ENCODE measurements around the gene PER1. TPM values are rescaled to one million over a fixed set of nuclear protein-coding genes. Genes with fewer than 3 reads are reported as not detected.

PER1 gene
- total and polyA plus RNA-seq, 2 donors from 2014 or later: 25.2 to 161 TPM

DNA sequence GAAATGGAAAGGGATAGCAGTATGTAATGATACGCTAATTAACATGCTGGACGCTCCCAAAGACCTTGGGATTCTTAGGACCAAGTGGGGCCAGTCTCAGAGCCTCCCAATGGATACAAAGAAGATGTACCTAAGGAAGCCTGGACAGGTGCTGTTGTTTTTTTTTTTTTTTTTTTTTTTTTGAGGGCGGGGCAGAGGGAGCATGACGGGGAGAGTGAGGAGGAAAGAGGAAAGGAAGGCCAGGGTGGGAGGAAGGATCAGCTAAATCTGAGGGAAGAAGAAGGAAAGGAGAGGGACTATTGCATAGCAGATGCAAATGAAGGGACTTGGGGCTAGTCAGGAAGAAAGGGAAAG is 8.0 kb upstream of the PER1 start:
- no peak for DNase-seq
- peak overlapping the region in 1 of 3 donors; percentile 29 for H3K9ac ChIP-seq (ENCODE audit: low read length in 3 of 3)
- H3K27me3 ChIP-seq (ENCODE audit: control insufficient read depth, insufficient read depth, low read length): no peaks in the 10 kb centered on the region
- peaks cover 3 to 33% (median 22%) of the 10 kb centered on the region in 3 donors for H3K4me1 ChIP-seq (ENCODE audit: control insufficient read depth in 2 of 3, insufficient read depth in 2 of 3, low read depth in 1 of 3, low read length in 3 of 3)
- TF ChIP-seq, protein P1, sequence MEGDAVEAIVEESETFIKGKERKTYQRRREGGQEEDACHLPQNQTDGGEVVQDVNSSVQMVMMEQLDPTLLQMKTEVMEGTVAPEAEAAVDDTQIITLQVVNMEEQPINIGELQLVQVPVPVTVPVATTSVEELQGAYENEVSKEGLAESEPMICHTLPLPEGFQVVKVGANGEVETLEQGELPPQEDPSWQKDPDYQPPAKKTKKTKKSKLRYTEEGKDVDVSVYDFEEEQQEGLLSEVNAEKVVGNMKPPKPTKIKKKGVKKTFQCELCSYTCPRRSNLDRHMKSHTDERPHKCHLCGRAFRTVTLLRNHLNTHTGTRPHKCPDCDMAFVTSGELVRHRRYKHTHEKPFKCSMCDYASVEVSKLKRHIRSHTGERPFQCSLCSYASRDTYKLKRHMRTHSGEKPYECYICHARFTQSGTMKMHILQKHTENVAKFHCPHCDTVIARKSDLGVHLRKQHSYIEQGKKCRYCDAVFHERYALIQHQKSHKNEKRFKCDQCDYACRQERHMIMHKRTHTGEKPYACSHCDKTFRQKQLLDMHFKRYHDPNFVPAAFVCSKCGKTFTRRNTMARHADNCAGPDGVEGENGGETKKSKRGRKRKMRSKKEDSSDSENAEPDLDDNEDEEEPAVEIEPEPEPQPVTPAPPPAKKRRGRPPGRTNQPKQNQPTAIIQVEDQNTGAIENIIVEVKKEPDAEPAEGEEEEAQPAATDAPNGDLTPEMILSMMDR (IDR thresholded peaks at IDR 0.05; ENCODE audit: borderline replicate concordance, extremely low read depth, insufficient read depth): no peak
- H3K36me3 ChIP-seq (ENCODE audit: control insufficient read depth in 2 of 3, insufficient read depth in 3 of 3, low read length in 3 of 3): peaks cover 2 to 14% (median 2%) of the 10 kb centered on the region in 3 donors
- no peak for FAIRE-seq
- intact Hi-C loops (cut with DNase I): no loop called here
- no peaks in the 10 kb centered on the region for H3K9me3 ChIP-seq (ENCODE audit: control insufficient read depth in 2 of 3, insufficient read depth in 1 of 3, low read length in 3 of 3)
- peak overlapping the region in 1 of 3 donors; percentile 16 for H3K4me3 ChIP-seq (ENCODE audit: low read length in 3 of 3)
- no peak overlapping the region for H3K27ac ChIP-seq (ENCODE audit: low read depth in 2 of 2, low read length in 2 of 2)

DNA sequence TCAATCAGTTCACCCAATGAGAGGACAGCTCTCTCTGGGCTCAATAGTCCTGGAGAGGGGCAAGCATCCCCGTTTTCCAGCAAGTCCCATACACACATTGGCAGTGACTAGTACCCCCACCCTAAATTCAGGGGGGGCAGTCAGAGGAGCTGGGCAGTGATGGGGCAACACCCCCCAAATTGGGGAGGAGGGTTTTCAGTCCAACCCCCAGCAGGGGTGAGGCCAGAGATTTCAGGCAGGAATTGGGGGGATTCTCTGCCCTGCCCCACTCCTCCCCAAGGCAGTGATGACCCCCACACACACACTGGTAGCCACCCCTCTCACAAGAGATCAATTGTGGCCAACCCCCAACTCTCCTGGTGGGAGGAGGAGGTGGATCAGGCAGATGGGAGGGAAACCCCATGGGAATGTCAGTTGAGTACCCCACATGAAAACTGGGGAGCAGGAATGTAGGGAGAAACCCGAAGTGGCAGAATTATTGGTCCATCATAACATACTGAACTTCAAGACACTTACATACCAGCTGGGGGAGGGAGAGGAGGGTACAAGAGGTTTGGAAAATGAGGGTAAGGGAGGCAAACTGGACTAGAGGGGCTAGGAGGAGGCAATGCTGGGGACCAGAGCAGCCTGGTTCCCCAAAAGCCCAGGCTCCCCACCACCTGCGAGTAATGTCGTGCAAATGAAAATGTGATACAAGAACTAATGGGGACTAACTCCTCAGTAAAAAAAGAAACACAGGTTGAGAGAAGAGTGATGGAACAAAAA is 7.4 kb upstream of the PER1 start:
- Histone ChIP-seq H3K4me1 (ENCODE audit: control insufficient read depth in 2 of 3, insufficient read depth in 2 of 3, low read depth in 1 of 3, low read length in 3 of 3) (peaks cover 4 to 36% (median 22%) of the 10 kb centered on the region in 3 donors), H3K36me3 (ENCODE audit: control insufficient read depth in 2 of 3, insufficient read depth in 3 of 3, low read length in 3 of 3) (peaks cover 2 to 14% (median 2%) of the 10 kb centered on the region in 3 donors), H3K27me3 (ENCODE audit: control insufficient read depth, insufficient read depth, low read length) (no peaks in the 10 kb centered on the region), H3K9ac (ENCODE audit: low read length in 3 of 3) (peak overlapping the region in 1 of 3 donors; percentile 29), H3K9me3 (ENCODE audit: control insufficient read depth in 2 of 3, insufficient read depth in 1 of 3, low read length in 3 of 3) (no peaks in the 10 kb centered on the region), H3K4me3 (ENCODE audit: low read length in 3 of 3) (no peak overlapping the region), H3K27ac (ENCODE audit: low read depth in 2 of 2, low read length in 2 of 2) (peak overlapping the region; percentile 18 to 29)
- DNase-seq (peak in 2 of 5 donors; percentile 49 to 63), FAIRE-seq (no peak)
- intact Hi-C loops (cut with DNase I): no loop called here
- TF ChIP-seq, protein P1 (IDR thresholded peaks at IDR 0.05; ENCODE audit: borderline replicate concordance, extremely low read depth, insufficient read depth): no peak

DNA sequence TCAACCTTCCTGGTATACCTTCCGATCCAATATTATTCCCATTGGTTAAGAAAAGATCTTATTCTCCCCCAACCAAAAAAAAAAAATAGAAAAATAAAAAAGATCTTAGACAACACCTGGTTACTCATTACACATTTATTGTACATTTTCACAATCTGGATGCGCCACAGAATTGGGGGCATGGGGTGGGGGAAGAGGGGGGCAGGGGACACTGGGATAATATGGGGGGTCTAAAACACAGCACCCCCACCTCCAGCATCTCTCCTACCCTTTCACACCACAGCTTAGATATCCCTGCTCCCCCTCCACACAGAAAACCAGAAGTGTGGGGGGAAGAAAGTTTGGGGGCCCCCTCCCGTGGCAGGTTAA is 6.8 kb upstream of the PER1 start:
- H3K36me3 ChIP-seq (ENCODE audit: control insufficient read depth in 2 of 3, insufficient read depth in 3 of 3, low read length in 3 of 3): peaks cover 2 to 14% (median 2%) of the 10 kb centered on the region in 3 donors
- intact Hi-C loops (cut with DNase I): no loop called here
- no peak overlapping the region for H3K4me3 ChIP-seq (ENCODE audit: low read length in 3 of 3)
- FAIRE-seq: no peak
- TF ChIP-seq, protein P1 (IDR thresholded peaks at IDR 0.05; ENCODE audit: borderline replicate concordance, extremely low read depth, insufficient read depth): no peak
- H3K27me3 ChIP-seq (ENCODE audit: control insufficient read depth, insufficient read depth, low read length): no peaks in the 10 kb centered on the region
- H3K4me1 ChIP-seq (ENCODE audit: control insufficient read depth in 2 of 3, insufficient read depth in 2 of 3, low read depth in 1 of 3, low read length in 3 of 3): peaks cover 4 to 35% (median 20%) of the 10 kb centered on the region in 3 donors
- no peak overlapping the region for H3K9ac ChIP-seq (ENCODE audit: low read length in 3 of 3)
- peak in 2 of 5 donors; percentile 45 to 60 for DNase-seq
- H3K27ac ChIP-seq (ENCODE audit: low read depth in 2 of 2, low read length in 2 of 2): peak overlapping the region; percentile 73 to 99
- H3K9me3 ChIP-seq (ENCODE audit: control insufficient read depth in 2 of 3, insufficient read depth in 1 of 3, low read length in 3 of 3): no peaks in the 10 kb centered on the region
